ENCODE results near the gene HMGN3. TPM values are rescaled to one million over a fixed set of nuclear protein-coding genes. Genes with fewer than 3 reads are reported as not detected.

The HMGN3 gene
- total RNA-seq, 1 experiment from 2014 or later = 183 TPM

DNA sequence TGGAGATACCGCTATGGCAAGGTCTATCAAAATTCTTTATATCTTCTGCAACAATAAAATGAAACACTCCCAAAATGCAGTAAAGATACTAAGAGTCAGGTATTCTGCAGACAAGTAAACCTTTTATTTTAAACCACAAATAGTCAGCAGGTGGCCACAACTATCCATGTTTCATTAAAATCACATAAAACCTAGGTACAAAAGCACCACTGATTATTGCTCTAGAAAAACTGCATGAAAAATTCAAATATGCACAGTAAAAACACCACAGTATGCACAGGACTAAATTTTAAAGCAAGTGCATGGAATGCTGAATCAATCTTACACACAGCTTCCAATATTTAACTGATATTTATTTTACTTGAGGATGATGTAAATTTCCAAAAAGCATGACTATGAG is 33.3 kb downstream of the HMGN3 start:
- Histone ChIP-seq H3K4ac (ENCODE audit: low read depth, low read length) (no peak overlapping the region), H3K4me1 (ENCODE audit: insufficient read depth, low read length) (no peaks in the 10 kb centered on the region), H2BK12ac (ENCODE audit: insufficient read length, low read depth, low read length) (no peak overlapping the region), H2BK5ac (ENCODE audit: insufficient read length, low read length) (no peak overlapping the region), H2BK20ac (ENCODE audit: low read depth, low read length, poor library complexity, severe bottlenecking) (no peak overlapping the region), H4K91ac (ENCODE audit: insufficient read length, low read depth, low read length) (no peak overlapping the region), H3K27ac (ENCODE audit: insufficient read length, low read depth, low read length) (no peak overlapping the region), H3K18ac (ENCODE audit: insufficient read length, low read depth, low read length) (no peak overlapping the region), H2BK15ac (ENCODE audit: low read depth, low read length) (no peak overlapping the region), H3T11ph (ENCODE audit: low read length) (no peak overlapping the region), H3K79me1 (ENCODE audit: insufficient read depth, low read depth, low read length, poor library complexity, severe bottlenecking) (no peaks in the 10 kb centered on the region), H2AFZ (ENCODE audit: low read length) (no peak overlapping the region), H4K5ac (ENCODE audit: insufficient read length, low read depth, low read length) (no peak overlapping the region), H3K56ac (ENCODE audit: insufficient read length, low read depth, low read length) (no peak overlapping the region), H3K23me2 (ENCODE audit: insufficient read length, low read depth, low read length, poor library complexity, severe bottlenecking) (no peaks in the 10 kb centered on the region), H3K9ac (ENCODE audit: extremely low read depth, insufficient read length, low read length) (no peak overlapping the region), H3K27me3 (ENCODE audit: insufficient read depth, low read length) (no peaks in the 10 kb centered on the region), H2AK5ac (ENCODE audit: insufficient read length, low read length) (no peak overlapping the region), H2BK120ac (ENCODE audit: low read depth, low read length, poor library complexity, severe bottlenecking) (no peak overlapping the region), H3K4me2 (ENCODE audit: insufficient read depth, insufficient read length, low read length) (no peak overlapping the region), H4K20me1 (ENCODE audit: control insufficient read depth, insufficient read depth, insufficient read length) (no peaks in the 10 kb centered on the region), H3K14ac (ENCODE audit: insufficient read depth, low read length) (no peak overlapping the region), H3K79me2 (ENCODE audit: insufficient read depth, low read length) (0 out of 2 replicates have a peak, but pooled peaks cover 2% of the 10 kb centered on the region), H3K9me3 (ENCODE audit: control insufficient read depth, low read depth, low read length) (no peaks in the 10 kb centered on the region), H3K23ac (ENCODE audit: insufficient read length, low read depth, low read length) (no peak overlapping the region), H4K8ac (replicated peaks; ENCODE audit: insufficient read length, low read depth, low read length) (no peak overlapping the region)
- Mint-ChIP-seq H3K27me3 (ENCODE audit: low read depth) (no peaks in the 10 kb centered on the region), H3K36me3 (ENCODE audit: insufficient read depth in 1 of 3, low read depth in 3 of 3) (peaks cover 21 to 44% (median 34%) of the 10 kb centered on the region in 3 experiments; a peak in 6 of 7 replicates), H3K4me1 (peaks cover 11 to 16% of the 10 kb centered on the region in 2 experiments), H3K27ac (no peak overlapping the region), H3K9me3 (no peaks in the 10 kb centered on the region), H3K4me3 (no peak overlapping the region)
- TF ChIP-seq, protein P1, sequence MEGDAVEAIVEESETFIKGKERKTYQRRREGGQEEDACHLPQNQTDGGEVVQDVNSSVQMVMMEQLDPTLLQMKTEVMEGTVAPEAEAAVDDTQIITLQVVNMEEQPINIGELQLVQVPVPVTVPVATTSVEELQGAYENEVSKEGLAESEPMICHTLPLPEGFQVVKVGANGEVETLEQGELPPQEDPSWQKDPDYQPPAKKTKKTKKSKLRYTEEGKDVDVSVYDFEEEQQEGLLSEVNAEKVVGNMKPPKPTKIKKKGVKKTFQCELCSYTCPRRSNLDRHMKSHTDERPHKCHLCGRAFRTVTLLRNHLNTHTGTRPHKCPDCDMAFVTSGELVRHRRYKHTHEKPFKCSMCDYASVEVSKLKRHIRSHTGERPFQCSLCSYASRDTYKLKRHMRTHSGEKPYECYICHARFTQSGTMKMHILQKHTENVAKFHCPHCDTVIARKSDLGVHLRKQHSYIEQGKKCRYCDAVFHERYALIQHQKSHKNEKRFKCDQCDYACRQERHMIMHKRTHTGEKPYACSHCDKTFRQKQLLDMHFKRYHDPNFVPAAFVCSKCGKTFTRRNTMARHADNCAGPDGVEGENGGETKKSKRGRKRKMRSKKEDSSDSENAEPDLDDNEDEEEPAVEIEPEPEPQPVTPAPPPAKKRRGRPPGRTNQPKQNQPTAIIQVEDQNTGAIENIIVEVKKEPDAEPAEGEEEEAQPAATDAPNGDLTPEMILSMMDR (conservative IDR thresholded peaks at IDR 0.05) = no peak
- no CpG with 5 or more reads among the region's 1 CpG for WGBS (ENCODE audit: extremely low coverage, insufficient read length, low lambda C conversion rate)
- DNase-seq = no peak

Measured in H9 (cell line).